Heart left ventricle (tissue), 13 donors: ENCODE measurements around the gene ZDHHC11B.

ENCODE experiments used
- CTCF ChIP-seq, 12 donors: fragments of 200-600 bp; sonication (generic) in 4 of 12; IDR thresholded peaks; one replicate each; pipeline versions ENCODE4 v1.5.0 to v1.8.0; 2018 to 2022; ENCODE audit warnings: antibody characterized with exemption in 12 of 12, mild to moderate bottlenecking in 5 of 12
- POLR2A ChIP-seq, 2 donors: fragments of 450-650 bp; IDR thresholded peaks; one replicate each; pipeline ENCODE4 v1.6.1; 2017; ENCODE audit warnings: antibody characterized with exemption in 2 of 2, mild to moderate bottlenecking in 2 of 2, moderate library complexity in 2 of 2
- donor health status: ischemic (EF 13 %, LVEDD 7.1; RV severe dilation, severe dysfunction).
- donor health status: DM: no; HTN: yes; CAD: no.
- donor health status: DM: no; HTN: no; CAD: no.
- donor health status: ischemic (EF 25% LVEDD 6.9; RV normal size, moderate dysfunction).
- donor health status: ischemic (EF 25% LVEDD 5.7; RV mildly dilated, moderate dysfunction).
- donor health status: ischemic (EF 35%, LVEDD 5.7; RV mildly dilated, moderate dysfunction).
- donor health status: nonischemic (EF 11% LVEDD 7.7; RV severe dilation, severe dysfunction).
- donor health status: DM: yes; HTN: yes; CAD: no.
- donor health status: PGD.
- donor health status: ischemic (EF 29% LVEDD 5.4; RV normal size, mild dysfunction).
- donor health status: nonischemic (EF 23%, LVEDD 6.1; RV moderate dilation, normal function).

GRCh38 chr5:664994-665360, 119.6 kb downstream of the ZDHHC11B start:
- TF ChIP-seq CTCF (IDR thresholded peaks at IDR 0.05) (no peak), POLR2A (IDR thresholded peaks at IDR 0.05) (no peak)
